HG02798 (cell line): ENCODE measurements around the gene ARID1B.
A peak's percentile ranks its signal among the peaks of the same experiment; 100 is the strongest.

Source experiments
- ATAC-seq: cut with Tn5 transposase; IDR thresholded peaks from one replicate; pipeline ENCODE4 v1.9.1; 2021; ENCODE audit warnings: mild to moderate bottlenecking; ENCODE audit not compliant: unreplicated experiment, poor library complexity

ARID1B gene

GRCh38 chr6:157086632-157087031 lies 309.5 kb downstream of the ARID1B start:
- no peak for ATAC-seq

GRCh38 chr6:157087974-157088373 lies 310.8 kb downstream of the ARID1B start:
- no peak for ATAC-seq

- ATAC-seq: no peak
Observed at GRCh38 chr6:157088841-157089240, 311.7 kb downstream of the ARID1B start.

DNA sequence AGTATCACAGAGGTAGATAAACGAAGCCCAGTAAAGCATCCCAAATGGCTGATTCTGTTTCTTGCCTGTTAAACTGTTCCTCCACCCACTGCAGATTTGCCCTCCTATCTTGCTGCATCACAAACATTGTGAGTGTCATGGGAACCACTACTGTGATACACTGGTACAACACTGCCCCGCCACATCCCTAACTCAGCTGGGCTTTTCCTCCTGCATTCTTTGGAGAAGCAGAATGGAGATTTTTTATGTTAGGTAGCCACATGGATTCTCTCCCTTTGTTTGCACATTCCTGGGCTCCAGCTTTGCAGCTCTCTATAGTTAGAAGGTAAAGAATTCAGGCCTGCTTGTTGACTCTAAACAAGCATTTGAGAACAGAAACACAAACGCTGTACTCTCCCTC lies 312.1 kb downstream of the ARID1B start:
- no peak for ATAC-seq

GRCh38 chr6:157089851-157090250 lies 312.7 kb downstream of the ARID1B start:
- ATAC-seq: no peak

- ATAC-seq: no peak
Observed at GRCh38 chr6:157090736-157091135, 313.6 kb downstream of the ARID1B start.

DNA sequence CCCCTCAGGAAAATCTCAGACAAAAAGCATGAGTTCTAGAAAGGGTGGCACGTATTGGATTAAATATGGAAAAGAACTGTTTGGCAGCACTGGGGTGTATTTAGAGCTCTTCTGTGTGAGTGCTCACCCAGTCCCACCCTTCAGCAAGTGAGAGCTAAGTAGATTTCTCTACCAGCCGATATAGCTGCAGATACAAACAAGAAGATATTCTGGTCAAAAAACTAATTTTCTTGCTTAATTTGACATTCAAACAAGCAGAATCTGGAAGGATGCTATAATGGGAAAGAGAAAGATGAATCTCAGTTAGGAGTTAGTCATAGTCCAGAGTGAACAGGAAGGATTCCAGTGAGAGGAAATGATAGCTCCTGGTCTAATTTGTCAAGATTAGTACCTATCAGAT lies 314.1 kb downstream of the ARID1B start:
- no peak for ATAC-seq

DNA sequence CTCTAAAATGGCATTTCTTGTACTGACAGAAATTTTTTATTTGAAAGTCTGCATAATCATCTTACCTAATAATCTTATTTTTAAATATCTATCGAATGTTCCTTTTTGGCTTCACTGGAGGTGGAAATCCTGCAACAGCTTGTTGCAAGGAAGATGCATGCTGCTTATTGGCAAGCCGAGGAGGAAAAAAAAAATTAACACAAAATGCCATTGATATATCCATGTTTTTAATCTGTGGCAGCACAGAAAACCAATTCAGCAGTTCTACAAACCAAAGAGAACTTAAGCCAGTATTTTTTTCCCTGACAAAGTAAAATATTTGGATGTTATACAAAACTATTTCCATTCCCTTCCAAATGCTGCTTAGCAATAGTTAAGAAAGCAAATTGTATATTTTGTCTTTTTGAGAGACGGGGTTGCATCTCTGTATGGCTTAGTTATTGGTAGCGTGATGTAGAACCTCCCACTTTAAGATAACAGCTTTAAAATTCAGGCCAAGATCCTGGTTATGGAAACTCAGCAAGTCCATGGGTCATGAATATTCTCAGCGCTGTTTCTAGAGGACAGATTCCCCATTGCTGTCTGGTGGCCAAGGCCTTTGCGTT lies 314.8 kb downstream of the ARID1B start:
- ATAC-seq: no peak

GRCh38 chr6:157092736-157093135 lies 315.6 kb downstream of the ARID1B start:
- ATAC-seq: no peak

DNA sequence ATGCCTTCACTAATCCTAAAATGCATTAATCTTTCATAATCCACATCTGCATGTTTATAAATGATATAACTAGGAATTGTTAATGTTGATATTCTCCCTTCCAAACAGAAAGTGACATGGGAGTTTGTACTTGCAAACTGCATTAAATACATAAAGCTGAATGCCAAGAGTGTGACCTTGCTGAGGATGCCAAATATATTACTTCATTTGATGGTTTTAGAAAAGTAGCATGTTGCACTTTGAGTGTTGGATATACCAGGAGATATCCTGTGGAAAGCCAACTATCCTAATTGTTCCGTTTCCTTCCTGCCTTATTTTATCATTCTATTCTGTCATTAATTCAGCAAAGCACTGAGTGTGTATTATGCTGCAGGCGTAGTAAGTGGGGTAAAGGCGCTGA lies 316.4 kb downstream of the ARID1B start:
- no peak for ATAC-seq

GRCh38 chr6:157094038-157094437 lies 316.9 kb downstream of the ARID1B start:
- ATAC-seq: peak; percentile 46

- no peak for ATAC-seq
Observed at GRCh38 chr6:157095084-157095483, 317.9 kb downstream of the ARID1B start.

DNA sequence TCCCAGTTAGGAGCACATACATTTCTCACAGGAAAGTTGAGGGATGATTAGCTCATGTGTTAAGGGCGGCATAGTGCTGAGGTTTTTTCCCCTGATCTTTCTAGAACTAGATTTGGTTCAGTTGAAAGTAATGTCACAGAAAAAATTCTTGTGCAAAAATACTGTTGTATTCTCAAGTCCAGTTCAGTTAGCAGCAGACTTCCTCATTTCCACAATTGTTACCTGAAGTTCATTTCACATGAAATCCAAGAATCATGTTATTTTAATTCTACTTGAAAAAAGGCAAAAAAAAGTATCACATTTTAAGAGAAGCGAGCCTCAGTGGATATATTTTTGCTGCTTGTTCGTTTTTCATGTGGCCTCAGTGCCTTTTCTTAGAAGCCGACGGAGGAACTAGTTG lies 318.4 kb downstream of the ARID1B start:
- ATAC-seq: no peak

- ATAC-seq: no peak
Observed at GRCh38 chr6:157096105-157096504, 318.9 kb downstream of the ARID1B start.

DNA sequence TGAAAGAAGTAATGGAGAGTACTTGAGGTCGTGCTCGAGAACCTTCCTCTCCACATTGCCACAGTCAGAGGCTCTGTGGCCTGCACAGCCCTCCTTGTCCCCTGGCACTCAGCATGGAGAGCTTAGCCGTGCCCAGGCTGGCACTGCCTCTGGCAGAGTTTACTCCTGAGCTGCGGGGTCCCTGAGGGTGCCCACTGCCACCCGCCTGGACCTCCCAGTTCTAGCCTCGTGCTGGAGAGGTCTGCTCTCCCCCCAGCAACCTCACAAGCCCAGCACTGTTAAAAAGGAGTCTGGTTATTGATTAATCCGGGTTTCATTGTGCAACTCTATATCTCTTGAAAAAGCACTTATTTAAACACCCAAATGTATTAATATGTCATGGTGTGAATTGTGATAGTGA lies 319.3 kb downstream of the ARID1B start:
- ATAC-seq: no peak

DNA sequence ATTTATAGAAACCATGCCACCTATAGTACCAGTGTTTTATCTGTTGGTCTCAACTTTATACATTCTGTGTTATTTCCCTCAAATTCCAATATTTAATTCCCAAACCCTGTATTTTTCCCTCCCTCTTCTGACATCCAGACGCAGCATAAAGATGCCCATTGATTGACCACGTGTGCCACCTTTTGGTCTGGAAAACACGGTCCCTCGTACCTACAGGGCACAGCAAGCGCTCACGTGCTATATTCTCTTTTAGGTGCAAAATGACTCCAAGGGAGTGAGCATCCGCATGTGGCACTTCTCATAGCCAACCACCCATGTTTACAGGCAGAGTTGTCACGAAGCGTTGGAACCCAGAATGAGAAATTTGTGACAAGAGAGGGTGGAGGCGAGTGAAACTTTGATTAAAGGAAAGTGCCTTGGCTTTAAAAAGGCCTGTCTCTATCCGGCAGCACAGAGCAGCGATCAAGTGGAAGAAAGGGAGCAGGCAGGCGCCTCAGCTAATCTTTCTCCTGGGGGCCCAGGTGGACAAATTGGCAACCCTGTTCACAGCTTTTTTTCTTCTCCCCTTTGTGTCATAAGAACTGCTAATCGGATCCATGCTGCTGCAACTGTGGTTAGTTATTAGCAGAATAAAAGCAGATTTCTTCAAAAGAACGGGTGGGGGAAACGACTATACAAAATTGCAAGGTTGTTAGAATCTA lies 320.2 kb downstream of the ARID1B start:
- no peak for ATAC-seq

- no peak for ATAC-seq
Observed at GRCh38 chr6:157098999-157099398, 321.8 kb downstream of the ARID1B start.

DNA sequence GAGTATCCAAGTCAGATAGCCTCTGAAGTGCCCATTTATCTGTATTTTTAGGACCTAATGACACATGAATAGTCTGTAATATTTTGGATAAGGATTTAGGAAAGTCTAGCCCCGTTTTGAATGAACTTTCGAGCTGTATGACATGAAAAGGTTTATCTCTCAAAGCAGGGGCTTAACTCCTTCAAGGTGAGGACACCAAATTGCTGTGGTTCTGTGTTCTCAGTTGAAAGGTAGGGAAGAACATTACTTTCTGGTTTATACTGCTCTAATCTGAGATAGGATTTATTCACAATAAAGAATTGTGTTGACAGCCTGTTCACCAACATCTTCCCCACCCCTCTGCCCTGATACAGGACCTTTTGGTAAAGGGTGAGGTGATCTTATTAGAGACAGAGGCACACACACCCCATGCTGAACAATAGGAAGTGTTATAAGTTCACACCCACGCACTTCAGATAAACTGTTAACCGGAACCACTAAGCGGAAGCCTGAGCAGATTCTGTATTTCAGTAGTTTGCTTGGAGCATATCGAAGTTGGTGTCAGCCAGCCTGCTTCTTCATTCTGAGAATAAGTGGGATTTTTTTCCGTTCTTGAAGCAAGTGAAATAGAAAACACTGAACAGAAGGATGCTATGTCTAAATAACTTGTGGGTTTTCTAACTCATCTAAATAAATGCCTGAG lies 322.9 kb downstream of the ARID1B start:
- peak; percentile 98 for ATAC-seq

DNA sequence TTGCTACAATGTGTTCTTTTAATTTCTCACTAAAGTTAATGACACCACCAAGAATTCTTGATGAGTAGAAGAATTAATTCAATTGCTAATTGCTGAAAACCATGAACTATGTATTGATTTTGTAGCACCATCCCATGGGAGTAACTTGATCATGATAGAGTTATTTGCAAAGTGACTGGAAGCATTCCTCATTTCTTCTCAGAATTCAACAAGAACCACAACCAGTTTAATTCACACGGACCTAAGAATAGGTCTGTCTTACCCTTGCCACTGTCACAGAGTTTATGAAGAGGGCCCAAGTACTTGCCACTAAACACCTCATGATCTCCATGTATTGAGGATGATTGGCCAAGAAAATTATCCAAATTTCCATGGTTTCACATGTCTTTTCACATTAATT lies 324.0 kb downstream of the ARID1B start:
- no peak for ATAC-seq

GRCh38 chr6:157104803-157105202 lies 327.6 kb downstream of the ARID1B start:
- no peak for ATAC-seq

- ATAC-seq: no peak
Observed at GRCh38 chr6:157106487-157106886, 329.3 kb downstream of the ARID1B start.

GRCh38 chr6:157107571-157107914 lies 330.4 kb downstream of the ARID1B start:
- no peak for ATAC-seq
